GM21423 (cell line): ENCODE data around the gene TMEM9.

Experiments used
- ATAC-seq: cut with Tn5 transposase; IDR thresholded peaks from one replicate; pipeline ENCODE4 v1.9.1; 2021; ENCODE audit warnings: mild to moderate bottlenecking, moderate library complexity; ENCODE audit not compliant: unreplicated experiment

TMEM9 gene

GRCh38 chr1:201085902-201086735, 68.2 kb downstream of the TMEM9 start:
- ATAC-seq = peak; percentile 44
